Ascending aorta (tissue), 2 donors: ENCODE results near the gene HMX3. TPM values are rescaled to one million over a fixed set of nuclear protein-coding genes. Genes with fewer than 3 reads are reported as not detected.

Experiments used
- DNase-seq, 2 donors: peaks; one replicate each; pipeline ENCODE4 v3.0.0-alpha.2; 2019; ENCODE audit warnings: low spot score in 2 of 2
- H3K27ac ChIP-seq, 2 donors: fragments of 200-600 bp; sonication (generic); one replicate each; pipeline ENCODE4 v1.5.1; 2016 to 2017; ENCODE audit warnings: mild to moderate bottlenecking in 1 of 2
- H3K27me3 ChIP-seq: fragments of 200-600 bp; sonication (generic); one replicate; pipeline ENCODE4 v1.5.1; 2017
- H3K36me3 ChIP-seq, 2 donors: fragments of 200-600 bp; sonication (generic); one replicate each; pipeline ENCODE4 v1.5.1; 2016
- H3K4me1 ChIP-seq, 2 donors: fragments of 200-600 bp; sonication (generic); one replicate each; pipeline ENCODE4 v1.5.1; 2016 to 2017; ENCODE audit warnings: mild to moderate bottlenecking in 1 of 2
- H3K4me3 ChIP-seq, 2 donors: fragments of 200-600 bp; sonication (generic); one replicate each; pipeline ENCODE4 v1.5.1; 2016 to 2017; ENCODE audit warnings: mild to moderate bottlenecking in 1 of 2
- H3K9me3 ChIP-seq, 2 donors: fragments of 200-600 bp; sonication (generic); one replicate each; pipeline ENCODE4 v1.5.1; 2016
- intact Hi-C: fragments of 100-400 bp; cut with DNase I; formaldehyde crosslinking; loops from one replicate; pipeline ENCODE4 v1.15.1; 2023
- total RNA-seq: library from RNA; depleted of rRNA; stranded (reverse); fragments of >200 nt; gene quantifications from one replicate; pipeline ENCODE4 v1.1.0, GENCODE V29; 2016
- TF ChIP-seq, protein P1 (sequence below), 3 experiments: fragments of 200-600 bp in 2 of 3; fragments of 450-650 bp in 1 of 3; sonication (generic) in 2 of 3; IDR thresholded peaks; one replicate each; pipeline ENCODE4 v1.5.1; 2016 to 2019; ENCODE audit warnings: antibody characterized with exemption in 3 of 3, mild to moderate bottlenecking in 1 of 3, moderate library complexity in 1 of 3

The HMX3 gene
- total RNA-seq, 1 donor from 2014 or later: not detected

DNA sequence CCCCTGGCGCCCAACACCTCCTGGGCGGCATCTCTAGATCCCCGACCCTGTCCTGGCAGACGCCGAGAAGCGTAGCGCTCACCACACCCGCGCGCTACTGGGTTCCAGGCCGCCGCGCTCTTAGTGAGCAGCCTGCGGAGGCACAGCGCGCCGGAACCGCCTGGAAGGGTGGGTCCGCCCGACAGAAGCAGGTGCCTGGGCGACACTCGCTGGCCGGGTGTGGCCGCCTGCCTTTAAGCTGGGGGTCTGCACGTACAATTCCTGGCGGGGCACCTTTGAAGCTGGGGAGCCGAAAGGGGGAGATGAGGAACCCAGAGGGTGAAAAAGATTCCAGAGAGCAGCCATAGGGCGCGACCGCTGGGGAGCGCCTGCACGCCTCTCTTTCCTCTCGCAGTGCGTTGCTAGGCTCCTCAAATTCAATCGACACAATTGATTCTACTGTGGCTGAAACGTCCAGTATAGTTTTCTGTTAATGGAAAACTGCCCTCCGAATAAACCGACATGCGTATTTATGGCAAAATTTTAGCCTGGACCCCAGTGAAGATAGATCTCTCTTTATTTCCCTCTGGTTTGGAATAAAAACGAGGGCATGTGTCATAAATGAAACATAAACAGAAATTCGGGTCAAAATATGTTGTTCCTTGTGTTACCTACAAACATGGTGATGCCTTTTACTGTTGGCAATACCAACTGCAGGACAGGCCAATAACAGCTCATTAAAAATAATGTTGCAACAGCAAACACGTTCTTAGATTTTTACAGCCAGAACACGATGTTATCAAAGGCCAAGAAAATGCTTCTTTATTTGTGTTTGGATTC lies 4.6 kb downstream of the HMX3 start:
- no peak overlapping the region for H3K4me3 ChIP-seq
- H3K27ac ChIP-seq: no peak overlapping the region
- H3K36me3 ChIP-seq: no peaks in the 10 kb centered on the region
- intact Hi-C loops: no loop called here
- peaks cover 65% of the 10 kb centered on the region for H3K27me3 ChIP-seq
- no peak for DNase-seq
- TF ChIP-seq, protein P1, sequence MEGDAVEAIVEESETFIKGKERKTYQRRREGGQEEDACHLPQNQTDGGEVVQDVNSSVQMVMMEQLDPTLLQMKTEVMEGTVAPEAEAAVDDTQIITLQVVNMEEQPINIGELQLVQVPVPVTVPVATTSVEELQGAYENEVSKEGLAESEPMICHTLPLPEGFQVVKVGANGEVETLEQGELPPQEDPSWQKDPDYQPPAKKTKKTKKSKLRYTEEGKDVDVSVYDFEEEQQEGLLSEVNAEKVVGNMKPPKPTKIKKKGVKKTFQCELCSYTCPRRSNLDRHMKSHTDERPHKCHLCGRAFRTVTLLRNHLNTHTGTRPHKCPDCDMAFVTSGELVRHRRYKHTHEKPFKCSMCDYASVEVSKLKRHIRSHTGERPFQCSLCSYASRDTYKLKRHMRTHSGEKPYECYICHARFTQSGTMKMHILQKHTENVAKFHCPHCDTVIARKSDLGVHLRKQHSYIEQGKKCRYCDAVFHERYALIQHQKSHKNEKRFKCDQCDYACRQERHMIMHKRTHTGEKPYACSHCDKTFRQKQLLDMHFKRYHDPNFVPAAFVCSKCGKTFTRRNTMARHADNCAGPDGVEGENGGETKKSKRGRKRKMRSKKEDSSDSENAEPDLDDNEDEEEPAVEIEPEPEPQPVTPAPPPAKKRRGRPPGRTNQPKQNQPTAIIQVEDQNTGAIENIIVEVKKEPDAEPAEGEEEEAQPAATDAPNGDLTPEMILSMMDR (IDR thresholded peaks at IDR 0.05): no peak
- no peaks in the 10 kb centered on the region for H3K9me3 ChIP-seq
- H3K4me1 ChIP-seq: peaks cover 8 to 23% of the 10 kb centered on the region in 2 donors

DNA sequence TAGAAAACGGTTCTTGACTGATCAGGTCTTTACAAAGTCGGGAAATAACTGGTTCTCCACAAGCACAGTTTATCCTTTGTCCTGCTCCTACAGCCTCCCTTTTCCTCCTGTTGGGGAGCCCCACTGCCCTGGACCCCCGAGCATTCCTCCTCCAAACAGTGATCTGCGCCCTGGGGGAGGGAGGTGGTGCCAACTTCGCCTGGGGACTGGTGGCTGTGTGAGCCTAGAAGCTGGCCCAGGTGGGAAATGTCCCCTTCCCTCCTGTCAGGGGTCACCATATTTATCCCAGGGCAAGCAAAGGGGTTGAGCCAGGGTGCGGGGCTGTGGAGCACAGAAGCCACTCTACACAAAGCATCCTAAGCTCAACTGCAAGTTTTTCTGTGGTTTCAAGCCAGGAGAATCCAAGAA lies 5.2 kb downstream of the HMX3 start:
- intact Hi-C loops: no loop called here
- H3K4me1 ChIP-seq: peaks cover 5 to 20% of the 10 kb centered on the region in 2 donors

DNA sequence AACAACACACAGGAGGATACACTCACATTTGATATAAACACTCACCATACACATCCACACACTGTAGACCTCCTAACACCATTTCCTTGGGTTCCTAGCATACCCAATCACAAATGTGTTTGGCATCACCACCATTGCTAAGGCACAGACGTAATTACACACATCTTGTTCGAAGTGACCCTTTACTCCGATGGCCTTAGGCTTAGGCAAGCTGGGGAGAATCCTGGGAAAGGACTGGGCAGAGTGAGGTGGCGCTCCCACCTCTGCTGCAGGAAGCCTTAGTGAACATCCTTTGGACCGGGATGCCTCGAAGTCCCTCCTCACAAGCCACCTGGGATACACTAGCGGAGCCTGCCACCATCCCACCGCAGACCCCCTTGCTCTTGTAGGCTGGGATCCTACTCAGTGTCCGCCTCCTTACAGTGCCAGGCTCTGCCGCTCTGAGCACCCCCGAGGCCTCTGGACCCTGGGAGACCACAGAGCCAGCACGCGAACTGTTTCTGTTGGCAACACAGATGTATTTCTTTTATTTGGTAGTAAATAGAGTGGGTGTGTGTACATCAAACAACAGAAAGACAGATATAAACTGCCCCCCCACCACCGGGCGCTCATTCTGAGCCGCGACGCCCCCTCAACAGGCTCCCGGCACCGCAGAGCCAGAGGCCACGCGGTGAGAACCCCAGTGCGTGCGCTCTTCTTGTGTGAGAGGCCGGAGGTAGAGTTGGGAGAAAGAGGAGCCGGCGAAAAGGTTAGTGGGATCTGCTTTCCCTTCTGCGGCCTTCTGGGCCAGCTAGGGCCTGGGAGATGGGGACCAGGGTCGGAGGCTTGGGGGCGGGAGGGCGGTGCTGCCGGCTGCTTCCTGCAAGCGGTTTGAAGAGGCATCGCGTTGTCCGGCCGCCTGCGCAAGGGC lies 6.3 kb downstream of the HMX3 start:
- intact Hi-C loops: no loop called here
- Histone ChIP-seq H3K36me3 (no peaks in the 10 kb centered on the region), H3K27ac (no peak overlapping the region), H3K27me3 (peaks cover 49% of the 10 kb centered on the region), H3K9me3 (no peaks in the 10 kb centered on the region), H3K4me3 (no peak overlapping the region), H3K4me1 (peaks cover 5 to 11% of the 10 kb centered on the region in 2 donors)
- TF ChIP-seq, protein P1 (IDR thresholded peaks at IDR 0.05): no peak
- no peak for DNase-seq

More for the DNA sequence above, 5.2 kb downstream of the HMX3 start:
- no peak overlapping the region for H3K4me3 ChIP-seq
- no peak for DNase-seq
- no peak overlapping the region for H3K27ac ChIP-seq
- H3K9me3 ChIP-seq: no peaks in the 10 kb centered on the region
- TF ChIP-seq, protein P1 (IDR thresholded peaks at IDR 0.05): no peak
- H3K36me3 ChIP-seq: no peaks in the 10 kb centered on the region
- peaks cover 59% of the 10 kb centered on the region for H3K27me3 ChIP-seq

DNA sequence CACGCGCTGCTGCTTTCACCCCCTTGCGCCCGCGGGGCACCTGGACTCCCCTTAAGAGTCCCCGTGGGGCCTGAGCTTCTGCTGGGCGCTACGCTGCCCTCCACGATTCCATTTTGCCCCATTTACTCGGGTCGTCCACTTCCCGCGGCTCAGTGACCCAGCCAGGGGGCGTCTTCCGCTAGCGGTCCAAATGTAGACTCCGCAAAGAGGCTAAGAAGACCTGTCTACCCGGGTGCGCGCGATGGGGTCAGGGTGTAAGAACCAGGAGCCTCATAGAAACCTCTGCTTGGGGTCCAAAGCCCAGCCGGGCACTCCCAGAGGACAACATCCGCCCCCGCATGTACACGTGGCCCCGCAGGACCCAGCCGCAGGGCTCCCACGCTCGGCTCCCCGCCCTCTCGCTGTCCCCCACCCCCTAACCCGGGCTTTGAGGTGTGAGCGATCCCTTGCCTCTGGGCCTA lies 7.0 kb downstream of the HMX3 start:
- Histone ChIP-seq H3K4me3 (no peak overlapping the region), H3K36me3 (no peaks in the 10 kb centered on the region), H3K27me3 (peaks cover 47% of the 10 kb centered on the region), H3K9me3 (no peaks in the 10 kb centered on the region), H3K27ac (no peak overlapping the region), H3K4me1 (peaks cover under 1 to 4% of the 10 kb centered on the region in 2 donors)
- intact Hi-C loops: no loop called here
- DNase-seq: no peak
- TF ChIP-seq, protein P1 (IDR thresholded peaks at IDR 0.05): no peak

DNA sequence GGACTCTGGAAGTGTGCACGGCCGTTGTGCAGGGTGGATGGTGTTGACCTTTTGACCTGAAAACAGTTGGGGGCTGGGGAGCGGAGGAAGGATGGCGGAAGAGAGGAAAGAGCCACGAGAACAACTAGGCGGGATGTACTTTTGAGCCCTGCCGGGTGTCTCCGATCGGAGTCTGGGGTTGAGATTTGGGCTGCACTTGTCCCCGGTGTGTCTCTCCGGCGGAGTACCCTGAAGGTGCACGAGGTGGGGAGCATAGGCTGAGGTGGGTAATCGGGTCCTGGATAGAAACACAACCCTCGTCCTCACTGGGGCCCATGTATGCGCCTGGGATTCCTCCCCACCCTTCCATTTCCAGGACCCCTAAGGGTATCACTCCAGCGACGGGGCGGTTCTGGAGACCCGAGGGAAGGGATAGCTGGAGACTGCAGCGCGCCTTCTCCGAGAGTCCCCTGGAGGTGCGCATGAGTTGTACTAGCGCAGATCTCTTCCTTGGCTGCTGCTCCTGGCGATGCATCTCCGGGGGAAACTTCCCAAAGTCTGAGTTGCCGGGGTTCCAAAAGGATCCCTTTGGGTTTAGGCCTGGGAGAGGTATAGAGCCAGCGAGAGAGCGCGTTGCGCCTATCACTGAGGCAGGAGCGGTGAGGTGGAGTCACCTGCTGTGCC lies 7.5 kb downstream of the HMX3 start:
- peaks cover 0 to 3% of the 10 kb centered on the region in 2 donors for H3K4me1 ChIP-seq
- TF ChIP-seq, protein P1 (IDR thresholded peaks at IDR 0.05): no peak
- no peak for DNase-seq
- intact Hi-C loops: no loop called here
- no peak overlapping the region for H3K27ac ChIP-seq
- H3K9me3 ChIP-seq: no peaks in the 10 kb centered on the region
- peaks cover 50% of the 10 kb centered on the region for H3K27me3 ChIP-seq
- H3K36me3 ChIP-seq: no peaks in the 10 kb centered on the region
- H3K4me3 ChIP-seq: no peak overlapping the region
